ENCODE results near the gene GGACT.

GGACT gene

GRCh38 chr13:100490692-100491091 is 97.9 kb downstream of the GGACT start:
- Histone ChIP-seq H3K36me3 (ENCODE audit: control insufficient read depth in 2 of 2, insufficient read depth in 1 of 2, low read length in 2 of 2) (no peaks in the 10 kb centered on the region), H3K4me1 (ENCODE audit: control insufficient read depth, insufficient read depth, low read length) (peaks cover 9% of the 10 kb centered on the region; the same call in 1 of the 2 replicates), H3K9me3 (ENCODE audit: control insufficient read depth, insufficient read depth, low read depth, low read length) (no peaks in the 10 kb centered on the region), H3K4me3 (ENCODE audit: low read depth, low read length) (no peak overlapping the region), H3K27ac (ENCODE audit: extremely low read depth, low read depth, low read length) (no peak overlapping the region)
- TF ChIP-seq ZNF610 (tag by site-specific recombination; IDR thresholded peaks at IDR 0.05; ENCODE audit: borderline replicate concordance) (no peak), ZNF239 (tag by site-specific recombination; IDR thresholded peaks at IDR 0.05) (no peak), ZNF549 (tag by site-specific recombination; IDR thresholded peaks at IDR 0.05) (no peak), KLF1 (tag by site-specific recombination; IDR thresholded peaks at IDR 0.05) (0 out of 2 replicates have a peak, but pooled peaks have one; percentile 22), PRDM2 (tag by site-specific recombination; IDR thresholded peaks at IDR 0.05; ENCODE audit: borderline replicate concordance) (no peak), ZNF704 (tag by site-specific recombination; IDR thresholded peaks at IDR 0.05) (no peak), ZBTB1 (tag by site-specific recombination; IDR thresholded peaks at IDR 0.05) (no peak), REPIN1 (tag by site-specific recombination; IDR thresholded peaks at IDR 0.05; ENCODE audit: low read depth) (no peak), ZBTB10 (tag by site-specific recombination; IDR thresholded peaks at IDR 0.05) (no peak), ZIC2 (tag by site-specific recombination; IDR thresholded peaks at IDR 0.05) (0 out of 2 replicates have a peak, but pooled peaks have one; percentile 12), PRDM10 (tag by site-specific recombination; IDR thresholded peaks at IDR 0.05) (peak; percentile 59), ZNF449 (tag by site-specific recombination; IDR thresholded peaks at IDR 0.05) (no peak), AEBP2 (tag by site-specific recombination; IDR thresholded peaks at IDR 0.05; ENCODE audit: borderline replicate concordance) (no peak), HOXC10 (CRISPR knock-in tag; IDR thresholded peaks at IDR 0.05) (no peak), ZNF366 (tag by site-specific recombination; conservative IDR thresholded peaks at IDR 0.05) (no peak)
- POLR2A ChIA-PET, result no interaction called here
- CTCF ChIA-PET, result interaction anchor here (0.5 kb wide), 1 partner anchor 365 kb away, joined by 4 read pairs; no protein-coding TSS in a partner anchor
